Measurements from ENCODE around the gene KAZN.

Gene KAZN

DNA sequence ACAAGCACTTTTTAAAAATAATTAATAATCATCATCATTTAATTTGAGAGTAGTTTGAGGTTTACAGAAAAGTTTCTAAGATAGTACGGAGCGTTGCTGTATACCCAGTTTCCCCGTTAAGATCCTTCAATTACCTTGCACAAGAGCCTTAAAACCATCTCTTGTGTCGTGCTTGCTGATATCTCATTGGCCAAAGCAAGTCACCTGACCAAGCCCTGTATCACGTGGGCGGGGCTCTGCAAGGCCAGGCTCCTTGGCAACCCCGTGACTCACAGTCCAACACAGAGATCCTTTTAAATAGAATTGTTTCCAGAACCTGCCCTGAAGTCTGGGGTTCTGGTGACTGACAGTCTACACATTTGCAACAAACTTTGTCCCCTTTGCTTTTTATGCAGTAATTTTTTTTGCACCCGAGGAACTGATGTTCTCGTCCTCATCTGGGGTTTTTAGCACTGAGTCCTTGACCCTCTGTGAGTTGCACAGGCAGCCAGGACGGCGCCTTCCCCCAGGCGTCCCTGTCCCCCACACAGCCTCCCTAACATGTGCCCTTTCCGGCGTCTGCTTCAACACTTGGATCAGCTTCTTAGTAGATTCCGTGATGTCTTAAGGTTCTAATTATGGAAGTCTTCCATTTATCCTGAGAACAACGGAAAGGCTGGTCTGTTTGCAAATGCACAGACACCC, 371.8 kb downstream of the KAZN start:
- TF ChIP-seq EZH2phosphoT487 (IDR thresholded peaks at IDR 0.05; ENCODE audit: low read length) (no peak), EZH2 (optimal IDR thresholded peaks at IDR 0.05; ENCODE audit: low read depth, low read length) (no peak)
- Histone ChIP-seq H3K9ac (ENCODE audit: low read length) (no peak overlapping the region), H3K36me3 (replicated peaks; ENCODE audit: insufficient read depth, low read length) (no peaks in the 10 kb centered on the region), H3K9me2 (replicated peaks; ENCODE audit: insufficient read depth, low read length) (no peaks in the 10 kb centered on the region), H3K79me2 (ENCODE audit: low read length) (no peaks in the 10 kb centered on the region), H3K9me3 (replicated peaks; ENCODE audit: insufficient read depth, low read length) (no peaks in the 10 kb centered on the region), H3F3A (ENCODE audit: insufficient read depth, low read length) (no peaks in the 10 kb centered on the region), H3K4me3 (ENCODE audit: low read length) (no peak overlapping the region), H4K20me1 (ENCODE audit: insufficient read depth, low read length) (no peaks in the 10 kb centered on the region), H3K27ac (ENCODE audit: low read length) (no peak overlapping the region), H3K27me3 (replicated peaks; ENCODE audit: insufficient read depth, low read length) (no peaks in the 10 kb centered on the region), H3K4me1 (ENCODE audit: low read length) (no peaks in the 10 kb centered on the region), H2AFZ (ENCODE audit: low read length) (no peak overlapping the region), H3K4me2 (ENCODE audit: low read depth, low read length) (no peak overlapping the region)
- no peak for DNase-seq

DNA sequence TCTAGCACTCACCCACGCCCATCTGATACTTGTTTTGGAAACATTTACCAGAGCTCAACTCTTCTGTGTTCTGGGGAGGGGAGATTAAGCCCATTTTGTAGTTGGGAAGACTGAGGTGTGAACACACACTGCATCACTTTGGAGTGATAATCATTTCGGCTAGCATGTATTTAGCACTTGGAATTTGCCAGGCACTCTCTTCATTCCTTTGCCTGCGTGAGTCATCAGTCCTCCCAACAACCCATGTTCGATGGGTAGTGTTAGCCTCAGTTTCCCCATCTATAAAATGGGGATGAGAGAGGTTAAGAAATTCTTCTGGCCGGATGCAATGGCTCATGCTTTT, 372.3 kb downstream of the KAZN start:
- H3K4me3 ChIP-seq (ENCODE audit: low read length): no peak overlapping the region
- H3F3A ChIP-seq (ENCODE audit: insufficient read depth, low read length): no peaks in the 10 kb centered on the region
- no peak for DNase-seq
- H2AFZ ChIP-seq (ENCODE audit: low read length): no peak overlapping the region
- H3K9me2 ChIP-seq (replicated peaks; ENCODE audit: insufficient read depth, low read length): no peaks in the 10 kb centered on the region
- TF ChIP-seq, protein P1, sequence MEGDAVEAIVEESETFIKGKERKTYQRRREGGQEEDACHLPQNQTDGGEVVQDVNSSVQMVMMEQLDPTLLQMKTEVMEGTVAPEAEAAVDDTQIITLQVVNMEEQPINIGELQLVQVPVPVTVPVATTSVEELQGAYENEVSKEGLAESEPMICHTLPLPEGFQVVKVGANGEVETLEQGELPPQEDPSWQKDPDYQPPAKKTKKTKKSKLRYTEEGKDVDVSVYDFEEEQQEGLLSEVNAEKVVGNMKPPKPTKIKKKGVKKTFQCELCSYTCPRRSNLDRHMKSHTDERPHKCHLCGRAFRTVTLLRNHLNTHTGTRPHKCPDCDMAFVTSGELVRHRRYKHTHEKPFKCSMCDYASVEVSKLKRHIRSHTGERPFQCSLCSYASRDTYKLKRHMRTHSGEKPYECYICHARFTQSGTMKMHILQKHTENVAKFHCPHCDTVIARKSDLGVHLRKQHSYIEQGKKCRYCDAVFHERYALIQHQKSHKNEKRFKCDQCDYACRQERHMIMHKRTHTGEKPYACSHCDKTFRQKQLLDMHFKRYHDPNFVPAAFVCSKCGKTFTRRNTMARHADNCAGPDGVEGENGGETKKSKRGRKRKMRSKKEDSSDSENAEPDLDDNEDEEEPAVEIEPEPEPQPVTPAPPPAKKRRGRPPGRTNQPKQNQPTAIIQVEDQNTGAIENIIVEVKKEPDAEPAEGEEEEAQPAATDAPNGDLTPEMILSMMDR (IDR thresholded peaks at IDR 0.05; ENCODE audit: low read length): no peak
- no peak for TF ChIP-seq EZH2 (optimal IDR thresholded peaks at IDR 0.05; ENCODE audit: low read depth, low read length)
- TF ChIP-seq EZH2phosphoT487 (IDR thresholded peaks at IDR 0.05; ENCODE audit: low read length): no peak
- H3K4me1 ChIP-seq (ENCODE audit: low read length): no peaks in the 10 kb centered on the region
- H3K27me3 ChIP-seq (replicated peaks; ENCODE audit: insufficient read depth, low read length): no peaks in the 10 kb centered on the region
- no peaks in the 10 kb centered on the region for H3K9me3 ChIP-seq (replicated peaks; ENCODE audit: insufficient read depth, low read length)
- no peak overlapping the region for H3K4me2 ChIP-seq (ENCODE audit: low read depth, low read length)
- H4K20me1 ChIP-seq (ENCODE audit: insufficient read depth, low read length): no peaks in the 10 kb centered on the region
- no peaks in the 10 kb centered on the region for H3K36me3 ChIP-seq (replicated peaks; ENCODE audit: insufficient read depth, low read length)
- no peaks in the 10 kb centered on the region for H3K79me2 ChIP-seq (ENCODE audit: low read length)
- no peak overlapping the region for H3K27ac ChIP-seq (ENCODE audit: low read length)
- H3K9ac ChIP-seq (ENCODE audit: low read length): no peak overlapping the region

GRCh38 chr1:14971221-14971620, 372.7 kb downstream of the KAZN start:
- no peak overlapping the region for H3K9ac ChIP-seq (ENCODE audit: low read length)
- H3K4me1 ChIP-seq (ENCODE audit: low read length): no peaks in the 10 kb centered on the region
- H2AFZ ChIP-seq (ENCODE audit: low read length): no peak overlapping the region
- H3K36me3 ChIP-seq (replicated peaks; ENCODE audit: insufficient read depth, low read length): no peaks in the 10 kb centered on the region
- no peaks in the 10 kb centered on the region for H3K79me2 ChIP-seq (ENCODE audit: low read length)
- H3K27me3 ChIP-seq (replicated peaks; ENCODE audit: insufficient read depth, low read length): no peaks in the 10 kb centered on the region
- H3F3A ChIP-seq (ENCODE audit: insufficient read depth, low read length): no peaks in the 10 kb centered on the region
- TF ChIP-seq, protein P1 (IDR thresholded peaks at IDR 0.05; ENCODE audit: low read length): no peak
- TF ChIP-seq EZH2phosphoT487 (IDR thresholded peaks at IDR 0.05; ENCODE audit: low read length) (no peak), EZH2 (optimal IDR thresholded peaks at IDR 0.05; ENCODE audit: low read depth, low read length) (no peak)
- DNase-seq: no peak
- H3K27ac ChIP-seq (ENCODE audit: low read length): no peak overlapping the region
- H3K4me3 ChIP-seq (ENCODE audit: low read length): no peak overlapping the region
- no peak overlapping the region for H3K4me2 ChIP-seq (ENCODE audit: low read depth, low read length)
- H3K9me2 ChIP-seq (replicated peaks; ENCODE audit: insufficient read depth, low read length): no peaks in the 10 kb centered on the region
- H3K9me3 ChIP-seq (replicated peaks; ENCODE audit: insufficient read depth, low read length): no peaks in the 10 kb centered on the region
- H4K20me1 ChIP-seq (ENCODE audit: insufficient read depth, low read length): no peaks in the 10 kb centered on the region

DNA sequence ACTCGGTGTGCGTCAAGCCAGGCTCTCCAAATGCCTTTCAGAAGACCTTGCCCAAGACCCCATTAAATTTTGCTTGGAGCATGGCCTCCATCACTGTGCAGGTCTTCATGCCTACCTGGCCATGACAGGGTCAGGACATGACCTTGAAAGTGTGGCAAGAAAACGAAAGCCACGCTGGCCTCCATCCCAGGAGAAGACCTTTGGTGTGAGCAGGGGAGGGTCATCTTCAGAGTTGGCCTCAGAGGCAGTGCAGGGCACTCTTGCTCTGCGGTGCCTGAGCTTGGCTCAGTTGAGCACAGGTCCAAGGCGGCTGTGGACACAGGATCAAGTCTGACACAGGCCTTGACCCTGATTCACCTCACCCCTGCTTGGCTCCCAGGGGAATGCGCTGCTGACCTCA, 373.6 kb downstream of the KAZN start:
- TF ChIP-seq EZH2phosphoT487 (IDR thresholded peaks at IDR 0.05; ENCODE audit: low read length): no peak
- TF ChIP-seq, protein P1 (IDR thresholded peaks at IDR 0.05; ENCODE audit: low read length): no peak
- TF ChIP-seq EZH2 (optimal IDR thresholded peaks at IDR 0.05; ENCODE audit: low read depth, low read length): no peak
- Histone ChIP-seq H4K20me1 (ENCODE audit: insufficient read depth, low read length) (no peaks in the 10 kb centered on the region), H3K9me3 (replicated peaks; ENCODE audit: insufficient read depth, low read length) (no peaks in the 10 kb centered on the region), H2AFZ (ENCODE audit: low read length) (no peak overlapping the region), H3K4me2 (ENCODE audit: low read depth, low read length) (no peak overlapping the region), H3K9me2 (replicated peaks; ENCODE audit: insufficient read depth, low read length) (no peaks in the 10 kb centered on the region), H3K27ac (ENCODE audit: low read length) (no peak overlapping the region), H3K79me2 (ENCODE audit: low read length) (no peaks in the 10 kb centered on the region), H3K4me1 (ENCODE audit: low read length) (no peaks in the 10 kb centered on the region), H3K27me3 (replicated peaks; ENCODE audit: insufficient read depth, low read length) (no peaks in the 10 kb centered on the region), H3K9ac (ENCODE audit: low read length) (no peak overlapping the region), H3F3A (ENCODE audit: insufficient read depth, low read length) (no peaks in the 10 kb centered on the region), H3K36me3 (replicated peaks; ENCODE audit: insufficient read depth, low read length) (no peaks in the 10 kb centered on the region), H3K4me3 (ENCODE audit: low read length) (no peak overlapping the region)
- no peak for DNase-seq

Measured in MM.1S (cell line).